Loucy (cell line): ENCODE measurements around the gene BMP3.

Source experiments
- H2AFZ ChIP-seq: fragments of 200-600 bp; sonication (generic); 2 replicates; pipeline ENCODE4 v1.6.0; 2016; ENCODE audit warnings: antibody characterized with exemption, mild to moderate bottlenecking, low read length, moderate library complexity
- H3F3A ChIP-seq: fragments of 200-600 bp; 2 replicates; pipeline ENCODE4 v1.6.0; 2016; ENCODE audit warnings: antibody characterized with exemption, low read depth, mild to moderate bottlenecking
- H3K27me3 ChIP-seq: fragments of 200-600 bp; sonication (generic); 2 replicates; pipeline ENCODE4 v1.6.1; 2014; ENCODE audit warnings: low read length, mild to moderate bottlenecking; ENCODE audit not compliant: insufficient read depth, poor library complexity, severe bottlenecking
- H3K36me3 ChIP-seq: fragments of 200-600 bp; sonication (generic); 2 replicates; pipeline ENCODE4 v1.6.1; 2016; ENCODE audit warnings: low read length; ENCODE audit not compliant: insufficient read depth
- H3K4me1 ChIP-seq: fragments of 200-600 bp; sonication (generic); 2 replicates; pipeline ENCODE4 v1.5.1; 2014; ENCODE audit warnings: low read length, mild to moderate bottlenecking; ENCODE audit not compliant: insufficient read depth, poor library complexity, severe bottlenecking
- H3K4me2 ChIP-seq: fragments of 200-600 bp; sonication (generic); 2 replicates; pipeline ENCODE4 v1.6.0; 2014; ENCODE audit warnings: antibody characterized with exemption, low read length, low read depth, mild to moderate bottlenecking; ENCODE audit not compliant: poor library complexity, severe bottlenecking
- H3K4me3 ChIP-seq: fragments of 200-600 bp; sonication (generic); 2 replicates; pipeline ENCODE4 v1.5.1; 2014; ENCODE audit warnings: low read length, mild to moderate bottlenecking, mixed read lengths; ENCODE audit not compliant: poor library complexity, severe bottlenecking
- H3K79me2 ChIP-seq: fragments of 200-600 bp; sonication (generic); 2 replicates; pipeline ENCODE4 v1.6.1; 2014; ENCODE audit warnings: low read length; ENCODE audit not compliant: insufficient read depth
- H3K9ac ChIP-seq: fragments of 200-600 bp; sonication (generic); 2 replicates; pipeline ENCODE4 v1.6.0; 2014; ENCODE audit warnings: mild to moderate bottlenecking, low read depth, low read length, moderate library complexity; ENCODE audit not compliant: poor library complexity, severe bottlenecking
- H3K9me2 ChIP-seq: fragments of 200-600 bp; sonication (generic); replicated peaks from 2 replicates; pipeline ENCODE4 v1.6.1; 2016; ENCODE audit warnings: low read depth, low read length, mixed read lengths
- H3K9me3 ChIP-seq: fragments of 200-600 bp; sonication (generic); 2 replicates; pipeline ENCODE4 v1.6.1; 2014; ENCODE audit warnings: mild to moderate bottlenecking, antibody characterized with exemption, low read length, low read depth; ENCODE audit not compliant: insufficient read depth
- H4K20me1 ChIP-seq: fragments of 200-600 bp; sonication (generic); 2 replicates; pipeline ENCODE4 v1.6.0; 2014; ENCODE audit warnings: antibody characterized with exemption, low read length, mild to moderate bottlenecking; ENCODE audit not compliant: insufficient read depth, poor library complexity, severe bottlenecking
- EZH2phosphoT487 ChIP-seq: fragments of 200-600 bp; IDR thresholded peaks from 2 replicates; pipeline ENCODE4 v1.6.1; 2018; ENCODE audit warnings: antibody characterized with exemption, mild to moderate bottlenecking, moderate library complexity, borderline replicate concordance
- TF ChIP-seq, protein P1 (sequence below): fragments of 200-600 bp; sonication (generic); conservative IDR thresholded peaks from 2 replicates; pipeline ENCODE4 v1.5.1; 2014; ENCODE audit warnings: mild to moderate bottlenecking, antibody characterized with exemption, low read length

The BMP3 gene

GRCh38 chr4:81031796-81032551, 1.5 kb downstream of the BMP3 start:
- no peak for TF ChIP-seq EZH2phosphoT487
- TF ChIP-seq, protein P1, sequence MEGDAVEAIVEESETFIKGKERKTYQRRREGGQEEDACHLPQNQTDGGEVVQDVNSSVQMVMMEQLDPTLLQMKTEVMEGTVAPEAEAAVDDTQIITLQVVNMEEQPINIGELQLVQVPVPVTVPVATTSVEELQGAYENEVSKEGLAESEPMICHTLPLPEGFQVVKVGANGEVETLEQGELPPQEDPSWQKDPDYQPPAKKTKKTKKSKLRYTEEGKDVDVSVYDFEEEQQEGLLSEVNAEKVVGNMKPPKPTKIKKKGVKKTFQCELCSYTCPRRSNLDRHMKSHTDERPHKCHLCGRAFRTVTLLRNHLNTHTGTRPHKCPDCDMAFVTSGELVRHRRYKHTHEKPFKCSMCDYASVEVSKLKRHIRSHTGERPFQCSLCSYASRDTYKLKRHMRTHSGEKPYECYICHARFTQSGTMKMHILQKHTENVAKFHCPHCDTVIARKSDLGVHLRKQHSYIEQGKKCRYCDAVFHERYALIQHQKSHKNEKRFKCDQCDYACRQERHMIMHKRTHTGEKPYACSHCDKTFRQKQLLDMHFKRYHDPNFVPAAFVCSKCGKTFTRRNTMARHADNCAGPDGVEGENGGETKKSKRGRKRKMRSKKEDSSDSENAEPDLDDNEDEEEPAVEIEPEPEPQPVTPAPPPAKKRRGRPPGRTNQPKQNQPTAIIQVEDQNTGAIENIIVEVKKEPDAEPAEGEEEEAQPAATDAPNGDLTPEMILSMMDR, result no peak
- Histone ChIP-seq H3K4me3 (no peak overlapping the region), H3K36me3 (no peaks in the 10 kb centered on the region), H3K27me3 (no peaks in the 10 kb centered on the region), H4K20me1 (no peaks in the 10 kb centered on the region), H3K9me3 (no peaks in the 10 kb centered on the region), H3K9ac (no peak overlapping the region), H3F3A (no peaks in the 10 kb centered on the region), H2AFZ (no peak overlapping the region), H3K79me2 (no peaks in the 10 kb centered on the region), H3K4me1 (no peaks in the 10 kb centered on the region), H3K4me2 (no peak overlapping the region), H3K9me2 (no peaks in the 10 kb centered on the region)

- Histone ChIP-seq H3K36me3 (no peaks in the 10 kb centered on the region), H3K9me2 (no peaks in the 10 kb centered on the region), H3K4me1 (no peaks in the 10 kb centered on the region), H3K27me3 (no peaks in the 10 kb centered on the region), H3K9me3 (no peaks in the 10 kb centered on the region), H3F3A (no peaks in the 10 kb centered on the region), H3K79me2 (no peaks in the 10 kb centered on the region), H3K9ac (no peak overlapping the region), H2AFZ (no peak overlapping the region), H4K20me1 (no peaks in the 10 kb centered on the region), H3K4me3 (no peak overlapping the region), H3K4me2 (no peak overlapping the region)
- no peak for TF ChIP-seq EZH2phosphoT487
- TF ChIP-seq, protein P1, result no peak
These were observed 2.5 kb downstream of the BMP3 start for GRCh38 chr4:81032771-81033684.

DNA sequence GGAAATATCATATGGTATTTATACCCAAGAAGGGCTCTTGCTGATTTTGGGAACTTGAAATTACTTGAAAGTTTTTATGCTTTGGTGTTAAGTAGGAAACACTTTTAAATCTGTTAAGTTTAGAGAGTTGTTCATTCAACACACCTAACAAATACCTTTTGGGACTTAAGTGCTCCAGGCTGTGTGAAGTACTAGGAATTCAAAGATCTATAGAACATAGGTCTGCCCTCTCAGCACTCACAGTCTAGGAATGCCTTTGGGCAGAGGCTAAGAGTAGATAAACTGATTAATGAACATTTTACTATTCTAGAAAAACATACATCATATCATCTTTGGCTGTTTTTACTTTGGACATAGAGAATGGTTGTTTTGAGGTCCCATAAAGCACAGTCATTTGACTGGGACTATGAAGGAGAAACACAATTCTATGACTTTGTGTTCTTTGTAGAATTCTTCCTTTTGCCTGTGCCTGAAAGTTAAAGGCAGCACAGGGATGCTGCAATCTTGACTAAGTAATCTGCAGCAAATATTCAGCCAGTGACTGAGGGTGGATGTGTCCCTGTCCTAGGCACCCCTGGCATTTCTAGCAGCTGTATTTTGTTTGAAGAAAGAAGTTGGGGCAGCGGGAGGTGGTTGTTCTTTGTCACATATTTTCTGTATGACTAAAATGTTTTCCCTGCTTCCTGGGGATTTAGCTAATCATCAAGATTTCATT, 8.3 kb downstream of the BMP3 start:
- H3K4me3 ChIP-seq, result no peak overlapping the region
- H3K4me2 ChIP-seq, result no peak overlapping the region

More for the DNA sequence above, 8.3 kb downstream of the BMP3 start:
- no peaks in the 10 kb centered on the region for H3K4me1 ChIP-seq
- H3K9me2 ChIP-seq, result no peaks in the 10 kb centered on the region
- H3K9ac ChIP-seq, result no peak overlapping the region
- TF ChIP-seq, protein P1, result no peak
- TF ChIP-seq EZH2phosphoT487, result no peak
- no peaks in the 10 kb centered on the region for H3F3A ChIP-seq
- no peaks in the 10 kb centered on the region for H3K36me3 ChIP-seq
- H2AFZ ChIP-seq, result 0 out of 2 replicates have a peak overlapping the region, but pooled peaks have one; percentile 8
- H4K20me1 ChIP-seq, result no peaks in the 10 kb centered on the region
- H3K79me2 ChIP-seq, result no peaks in the 10 kb centered on the region
- H3K9me3 ChIP-seq, result no peaks in the 10 kb centered on the region
- no peaks in the 10 kb centered on the region for H3K27me3 ChIP-seq
